SKM-1 (cell line): ENCODE results near the gene IRAG1.
"Not testable (repeated sequence)": the region's sequence is repeated elsewhere in the genome, so short reads cannot be mapped to it uniquely, and the experiment has no call there.

ENCODE experiments used
- DNase-seq: peaks from one replicate; lab custom pipeline; 2025; ENCODE audit not compliant: unreplicated experiment; lab: John Stamatoyannopoulos, UW

IRAG1 gene

DNA sequence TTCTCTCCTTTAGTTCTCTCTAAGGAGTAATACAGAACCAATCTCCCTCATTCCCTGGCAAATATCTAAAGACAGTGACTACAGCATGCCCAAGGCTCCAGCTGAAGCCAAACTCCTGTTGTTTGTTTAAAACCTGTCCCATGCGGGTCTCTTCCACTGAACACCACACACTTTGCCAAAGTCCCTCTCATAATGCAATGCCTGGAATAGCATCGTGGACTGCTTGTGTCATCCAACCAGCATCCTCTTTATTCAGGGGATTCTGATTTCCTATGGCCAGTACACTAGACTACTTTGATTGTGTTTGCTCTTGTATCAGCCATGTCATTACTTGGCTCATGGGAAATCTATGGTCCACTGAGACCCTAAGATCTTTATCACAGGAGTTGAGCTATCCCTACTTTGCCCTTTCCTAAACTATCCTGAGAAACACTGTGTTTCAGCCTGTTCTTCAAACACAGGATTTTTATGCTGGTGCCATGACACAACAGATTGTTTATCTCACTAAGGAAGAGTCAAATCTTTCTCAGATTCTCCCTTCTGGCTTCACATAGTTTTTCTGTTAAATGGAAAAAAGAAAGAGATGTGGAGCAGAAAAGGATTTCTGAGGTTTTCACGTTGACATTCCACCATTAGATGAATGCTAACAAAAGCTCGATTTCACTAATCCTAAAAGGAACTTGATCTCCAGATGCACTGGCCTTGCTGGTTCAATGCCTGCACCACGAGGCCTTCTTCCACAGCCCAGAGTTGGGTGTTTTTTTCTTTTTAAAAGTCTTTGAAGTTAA lies 15.9 kb upstream of the IRAG1 start:
- no peak for DNase-seq

DNA sequence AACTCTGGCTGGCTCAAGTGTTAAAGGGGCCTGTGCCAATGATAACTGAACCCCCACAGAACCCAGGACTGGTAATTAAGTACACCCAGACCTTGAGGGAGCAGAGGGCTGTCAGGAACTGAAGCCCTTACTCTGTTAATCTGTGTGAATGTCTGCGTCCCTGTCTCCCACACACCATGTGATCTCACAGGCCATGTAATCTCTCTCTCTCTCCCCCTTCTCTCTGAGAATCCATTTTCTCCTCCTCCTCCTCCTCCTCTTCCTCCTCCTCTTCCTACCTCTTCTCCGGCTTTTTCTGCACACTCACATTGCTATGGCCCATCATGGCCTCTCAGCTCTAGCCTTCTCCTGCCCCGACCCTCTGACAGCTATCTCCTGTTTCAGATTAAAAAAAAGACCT lies 14.6 kb upstream of the IRAG1 start:
- DNase-seq = no peak

DNA sequence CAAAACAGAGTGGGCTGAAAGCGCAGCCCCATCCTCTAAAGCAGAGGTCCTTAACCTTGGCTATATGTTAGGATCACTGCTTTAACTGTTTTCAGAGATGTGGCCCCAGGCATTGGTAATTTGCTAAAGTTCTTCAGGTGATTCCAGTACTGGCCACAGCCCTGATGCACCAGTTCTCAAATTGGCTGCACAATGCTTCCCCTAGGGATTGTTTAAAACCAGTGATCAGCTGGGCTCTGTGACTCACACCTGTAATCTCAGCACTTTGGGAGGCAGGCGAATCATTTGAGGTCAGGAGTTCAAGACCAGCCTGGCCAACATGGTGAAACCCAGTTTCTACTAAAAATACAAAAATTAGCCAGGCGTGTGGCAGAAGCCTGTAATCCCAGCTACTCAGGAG lies 8.4 kb upstream of the IRAG1 start:
- no peak for DNase-seq

DNA sequence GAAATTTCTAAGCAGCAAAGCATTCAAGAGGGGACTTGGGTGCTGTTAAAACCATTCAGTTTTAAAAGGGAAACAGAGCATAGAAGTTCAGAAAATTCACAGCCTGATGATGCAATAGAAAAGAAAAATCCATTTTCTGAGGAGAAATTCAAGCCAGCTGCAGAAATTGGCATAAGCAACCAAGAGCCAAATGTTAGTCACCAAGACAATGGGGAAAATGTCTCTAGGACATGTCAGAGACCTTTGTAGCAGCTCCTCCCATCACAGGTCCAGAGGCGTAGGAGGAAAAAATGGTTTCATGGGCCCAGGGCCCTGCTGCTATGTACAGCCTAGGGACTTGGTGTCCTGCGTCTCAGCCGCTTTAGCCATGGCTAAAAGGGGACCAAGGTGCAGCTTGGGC lies 5.5 kb upstream of the IRAG1 start:
- DNase-seq = no peak

DNA sequence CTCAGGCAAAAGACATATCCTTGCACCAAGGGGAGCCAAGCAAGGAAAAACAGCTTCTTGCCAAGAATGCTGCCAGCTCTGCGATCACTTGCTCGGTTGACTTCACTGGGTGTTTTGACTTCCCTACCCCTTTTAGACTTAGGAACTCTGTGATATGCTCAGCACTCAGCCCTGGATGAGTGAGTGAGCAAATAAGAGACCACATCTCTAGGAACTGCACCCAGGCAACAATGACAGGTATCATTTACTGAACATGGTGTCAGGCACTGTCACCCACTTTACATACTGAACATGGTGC lies 3.7 kb upstream of the IRAG1 start:
- no peak for DNase-seq

DNA sequence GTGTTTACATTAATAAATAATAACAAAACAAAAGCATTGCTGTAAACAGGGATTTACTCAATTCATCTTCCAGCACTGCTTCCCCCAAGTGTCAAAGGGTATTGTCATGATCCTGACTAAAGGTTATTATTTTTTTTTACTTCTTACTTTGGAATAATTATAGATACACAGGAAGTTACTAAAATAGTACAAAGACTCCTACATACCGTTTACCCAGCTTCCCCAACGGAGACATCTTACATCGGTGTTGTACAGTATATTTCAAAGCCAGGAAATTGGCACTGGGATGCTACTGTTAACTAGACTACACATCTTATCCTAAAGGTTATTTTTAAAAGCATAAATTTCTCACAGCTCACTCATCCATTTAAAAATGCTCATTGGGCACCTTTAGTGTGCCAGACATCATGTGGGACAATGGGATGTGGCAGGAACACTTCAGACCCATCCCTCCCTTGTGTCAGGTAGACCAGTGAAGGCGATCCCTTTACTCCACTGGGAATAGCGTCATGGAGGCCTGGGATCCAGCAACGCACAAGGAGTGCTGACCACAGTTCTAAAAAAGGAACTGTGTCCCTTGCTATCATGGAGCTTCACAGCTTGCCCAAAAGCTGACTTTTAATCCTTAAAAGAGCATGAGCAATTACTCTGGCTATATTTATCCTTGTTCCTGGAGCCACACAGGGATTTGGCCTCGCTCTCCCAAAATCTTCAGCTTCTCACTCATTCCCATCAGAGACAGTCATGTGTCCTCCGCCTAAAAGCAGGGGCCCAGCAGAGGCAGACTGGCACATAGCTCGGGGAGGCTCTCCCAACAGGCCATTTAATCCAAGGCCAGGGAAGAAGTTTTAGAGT lies 3.1 kb upstream of the IRAG1 start:
- no peak for DNase-seq

DNA sequence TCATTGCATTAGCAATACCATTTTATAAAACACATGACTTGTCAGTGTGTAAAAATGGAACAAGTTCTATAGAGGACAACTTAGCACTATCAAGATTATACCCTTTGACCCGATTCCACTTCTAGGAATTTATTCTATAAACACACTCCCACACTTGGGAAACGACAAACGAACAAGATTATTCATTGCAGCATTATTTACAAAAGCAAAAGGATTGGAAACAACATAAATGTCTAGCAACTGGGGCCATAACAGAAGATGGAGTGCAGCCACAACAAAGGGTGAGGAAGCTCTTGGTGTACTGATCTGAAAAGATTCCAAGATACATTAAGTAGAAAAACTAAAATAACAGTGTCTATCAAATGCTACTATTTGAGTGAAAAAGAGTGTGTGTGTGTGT lies 2.3 kb upstream of the IRAG1 start:
- DNase-seq = no peak

DNA sequence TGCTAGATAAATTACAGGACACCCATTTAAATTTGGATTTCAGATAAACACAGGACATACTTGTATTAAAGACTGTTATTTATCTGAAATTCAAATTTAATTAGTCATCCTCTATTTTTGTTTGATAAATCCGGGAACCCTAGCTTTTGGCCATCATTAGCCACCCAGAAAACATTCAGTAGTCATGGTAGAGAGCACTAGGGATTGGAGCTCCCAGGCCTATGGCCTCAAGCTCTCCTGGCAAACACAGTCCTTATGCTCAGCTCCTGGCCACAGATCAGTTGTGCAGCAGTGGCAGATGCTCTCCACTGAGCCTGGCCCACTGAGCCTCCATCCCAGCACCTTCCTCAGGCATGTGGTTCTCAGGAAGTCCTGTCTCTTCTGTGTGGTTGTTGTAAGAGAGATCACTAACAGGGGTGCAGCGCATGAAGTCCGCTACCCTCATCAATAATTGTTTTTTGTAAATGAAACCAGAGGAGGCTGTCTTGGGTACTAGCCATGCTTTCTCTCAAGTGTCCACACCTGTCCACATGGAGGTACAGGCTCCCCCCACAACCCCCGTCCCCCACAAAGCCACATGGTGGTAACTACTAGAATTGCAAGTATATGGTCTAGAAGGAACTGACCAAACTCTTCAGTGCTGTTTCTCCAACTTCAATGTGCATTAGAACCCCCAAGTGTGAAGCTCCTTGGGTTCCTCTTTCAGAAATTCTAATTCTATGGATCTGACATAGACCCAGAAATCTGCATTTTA lies 1.1 kb upstream of the IRAG1 start:
- no peak for DNase-seq

DNA sequence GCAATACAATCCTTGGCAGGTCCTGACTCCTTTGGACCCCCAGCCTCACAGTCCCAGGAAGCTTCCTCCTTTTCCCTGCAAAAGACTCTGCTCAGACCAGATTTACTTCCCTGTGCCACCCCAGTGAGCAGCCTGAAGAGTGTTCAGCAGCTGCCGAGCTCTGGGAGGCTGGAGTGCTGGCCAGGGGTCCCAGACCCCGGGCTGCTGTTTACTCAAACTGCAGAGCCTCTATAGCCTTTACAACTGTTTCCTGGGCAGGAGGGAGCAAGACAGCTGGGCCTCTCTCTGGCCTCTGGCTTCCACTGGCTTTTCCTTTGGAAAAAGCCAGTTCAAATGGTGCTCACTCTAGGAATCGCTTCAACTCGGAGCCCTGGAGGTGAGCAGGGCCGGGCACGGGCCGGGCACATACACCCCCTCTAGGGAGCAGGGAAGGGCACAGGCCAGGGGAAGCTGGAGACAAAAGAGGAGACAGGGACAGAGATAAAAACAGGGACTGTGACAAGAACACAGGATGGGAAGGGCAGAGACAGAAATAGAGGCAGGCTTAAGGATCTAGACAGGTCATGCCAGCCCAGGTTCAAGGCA lies 932 bp downstream of the IRAG1 start:
- DNase-seq = no peak

DNA sequence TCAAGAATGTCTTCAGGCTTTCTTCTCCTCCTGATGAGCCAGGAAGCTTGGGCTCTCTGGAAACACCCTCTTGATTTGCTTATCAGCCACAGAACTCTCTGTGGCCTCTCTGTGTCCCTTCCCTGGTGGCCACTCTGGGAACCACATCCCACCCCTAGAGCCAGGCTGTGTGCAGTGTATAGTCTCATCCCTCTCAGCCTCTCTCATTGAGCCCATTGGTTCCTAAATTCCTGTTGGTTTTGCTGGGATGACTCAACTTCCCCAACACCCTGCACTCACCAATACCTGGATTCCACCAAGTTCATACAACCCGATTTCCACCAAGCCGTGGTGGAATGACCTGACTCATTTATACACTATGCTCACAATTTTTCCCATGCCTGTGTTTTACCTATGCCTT lies 5.2 kb downstream of the IRAG1 start:
- no peak for DNase-seq

DNA sequence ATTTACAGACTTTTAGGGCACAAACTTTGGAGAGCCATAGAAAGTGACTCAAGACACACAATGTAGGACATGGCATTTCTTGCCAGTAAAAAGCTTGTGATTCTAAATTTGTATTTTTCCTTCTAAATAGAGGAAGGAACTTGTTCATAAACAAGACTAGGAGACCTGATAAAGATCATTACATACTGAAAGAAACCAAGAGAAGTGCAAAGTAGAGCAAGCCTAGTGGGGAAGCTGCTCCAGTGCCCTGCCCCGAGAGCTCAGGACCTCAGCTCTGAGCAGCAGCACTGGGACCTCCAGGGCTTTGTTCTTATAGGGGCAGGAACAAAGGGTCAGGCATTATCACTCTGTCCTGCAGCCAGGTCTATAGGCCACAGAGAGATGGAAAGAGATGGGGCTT lies 7.2 kb downstream of the IRAG1 start:
- no peak for DNase-seq

DNA sequence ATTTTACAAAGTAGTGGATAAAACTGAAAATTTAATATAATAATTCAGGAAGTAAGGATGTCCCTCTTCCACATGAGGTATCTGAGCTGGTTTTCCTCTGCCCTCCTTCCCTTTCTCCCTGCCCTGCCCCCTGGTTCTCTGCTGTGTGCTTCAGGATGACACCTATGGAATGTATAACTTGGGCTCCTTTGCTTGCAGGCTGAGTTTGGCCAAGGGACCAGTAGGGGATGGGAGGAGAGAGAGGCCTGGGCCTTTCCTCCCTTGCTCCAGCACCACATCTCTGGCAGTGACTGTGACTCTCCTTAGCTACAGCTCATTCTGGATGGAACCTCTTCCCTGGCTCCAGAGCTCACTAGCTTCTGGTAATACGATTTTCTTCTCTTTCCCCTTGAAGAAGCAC lies 10.1 kb downstream of the IRAG1 start:
- DNase-seq = no peak

DNA sequence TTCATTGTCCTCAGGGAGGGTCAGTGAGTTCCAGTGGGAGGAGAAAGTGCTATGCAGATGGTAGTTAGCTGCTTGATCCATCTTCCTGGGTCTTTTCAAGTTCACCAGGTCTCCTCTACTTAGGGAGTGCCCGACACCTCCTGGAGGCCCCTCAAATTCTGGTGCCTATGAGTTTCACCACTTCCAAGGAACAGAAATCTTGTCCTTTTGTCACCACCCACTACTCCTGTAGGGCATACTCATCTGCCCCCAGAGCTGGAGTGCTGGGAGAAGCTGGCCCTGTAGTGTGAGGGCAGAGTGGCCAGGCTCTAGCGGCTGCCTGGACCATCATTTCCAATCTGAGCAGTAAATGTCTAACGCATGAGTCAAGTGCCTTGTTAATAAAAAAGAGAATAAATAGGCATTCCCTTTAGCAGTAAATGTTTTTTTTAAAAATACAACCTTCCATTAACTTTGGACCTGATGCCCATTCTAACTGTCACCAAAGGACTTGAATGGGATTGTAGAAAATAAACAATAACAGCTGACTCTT lies 12.5 kb downstream of the IRAG1 start:
- DNase-seq = no peak

DNA sequence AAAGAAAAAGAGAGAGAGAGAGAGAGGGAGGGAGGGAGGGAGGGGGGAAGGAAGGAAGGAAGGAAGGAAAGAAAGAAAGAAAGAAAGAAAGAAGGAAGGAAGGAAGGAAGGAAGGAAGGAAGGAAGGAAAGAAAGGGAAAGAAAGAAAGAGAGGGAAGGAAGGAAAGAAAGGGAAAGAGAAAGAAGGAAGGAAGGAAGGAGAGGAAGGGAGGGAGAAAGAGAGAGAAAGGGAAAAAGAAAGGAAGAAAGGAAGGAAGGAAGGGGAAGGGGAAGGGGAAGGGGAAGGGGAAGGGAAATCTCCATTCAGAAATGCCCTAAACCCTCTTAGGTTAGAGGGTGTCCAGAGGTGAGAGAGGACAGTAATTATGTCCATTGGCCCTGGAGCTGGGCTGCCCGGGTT lies 13.3 kb downstream of the IRAG1 start:
- not testable (repeated sequence) for DNase-seq

DNA sequence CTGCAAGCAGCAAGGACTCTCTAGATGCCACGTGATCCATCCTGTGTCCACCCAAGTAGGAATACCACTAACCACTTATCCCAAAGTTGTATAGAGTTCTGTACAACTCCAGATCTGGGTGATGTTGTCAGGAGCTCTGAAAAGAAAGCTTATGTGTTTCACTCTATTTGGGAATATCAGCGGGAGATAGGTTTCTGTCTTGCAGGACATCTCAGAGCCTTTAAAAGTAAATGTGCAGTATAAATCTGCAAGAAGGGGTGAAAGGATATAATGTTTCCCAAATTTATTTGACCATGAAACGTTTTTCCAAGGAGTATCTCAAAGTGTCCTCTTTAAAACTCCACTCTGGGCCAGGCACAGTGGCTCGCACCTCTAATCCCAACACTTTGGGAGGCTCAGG lies 13.9 kb downstream of the IRAG1 start:
- no peak for DNase-seq

DNA sequence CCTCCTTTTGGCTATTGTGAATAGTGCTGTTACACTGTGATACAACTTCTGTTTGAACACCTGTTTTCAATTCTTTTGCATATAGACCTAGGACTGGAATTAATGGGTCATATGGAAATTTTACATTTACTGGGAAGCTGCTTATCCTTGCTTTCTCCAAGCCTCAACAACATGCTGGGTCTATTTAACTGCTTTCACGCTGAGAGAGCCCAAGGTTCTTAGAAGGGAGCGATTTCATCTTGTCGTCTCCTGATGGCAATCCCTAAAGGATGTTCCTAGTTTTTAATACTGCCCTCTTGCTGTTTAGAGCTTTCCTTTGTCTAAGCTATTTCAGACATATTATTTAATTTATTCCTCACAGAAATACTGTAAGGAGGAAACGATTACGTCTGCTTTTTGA lies 15.5 kb downstream of the IRAG1 start:
- DNase-seq = no peak

DNA sequence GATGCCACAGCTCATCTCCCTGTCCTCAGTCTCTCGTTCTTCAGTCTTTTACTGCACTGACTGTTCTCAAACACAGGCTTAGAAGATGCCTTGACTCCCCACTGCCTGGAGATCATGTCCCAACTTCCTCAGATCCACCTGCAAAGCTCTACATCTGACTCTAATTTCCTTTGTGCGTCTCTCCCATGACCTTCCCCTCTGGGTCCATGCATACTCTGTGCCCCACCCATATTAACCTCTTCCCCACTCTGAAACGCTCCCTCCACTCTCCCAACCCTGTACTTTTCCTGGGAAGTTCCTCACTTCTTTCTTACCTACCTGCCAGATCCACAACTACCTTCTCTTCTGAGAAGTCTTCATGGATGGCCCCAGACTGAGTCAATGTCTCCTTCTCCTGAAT lies 16.6 kb downstream of the IRAG1 start:
- DNase-seq = no peak

DNA sequence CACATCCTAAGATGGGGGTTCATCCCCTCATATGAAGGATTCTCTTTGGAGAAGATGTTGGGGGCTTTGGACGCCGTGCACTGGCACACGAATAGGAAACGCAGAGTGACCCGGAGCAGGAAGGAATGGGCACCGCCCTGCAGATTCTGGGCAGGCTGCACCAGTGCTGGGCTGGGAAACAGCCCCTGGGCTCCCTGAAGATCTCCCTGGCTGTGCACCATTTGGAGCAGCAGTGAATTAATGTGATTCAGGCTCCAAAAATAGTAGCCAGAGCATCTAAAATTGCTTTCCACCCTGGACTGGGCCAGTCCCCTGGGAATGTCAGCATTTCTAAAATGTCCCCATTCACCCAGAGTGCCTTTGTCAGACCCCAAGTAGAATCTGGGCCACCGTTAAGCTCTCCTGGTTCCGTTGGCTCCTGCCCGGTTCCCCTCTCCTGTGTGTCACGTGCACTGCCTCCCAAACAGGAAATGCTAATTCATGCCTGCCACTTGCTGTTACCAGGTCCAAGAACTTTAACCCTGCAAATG lies 18.6 kb downstream of the IRAG1 start:
- no peak for DNase-seq

DNA sequence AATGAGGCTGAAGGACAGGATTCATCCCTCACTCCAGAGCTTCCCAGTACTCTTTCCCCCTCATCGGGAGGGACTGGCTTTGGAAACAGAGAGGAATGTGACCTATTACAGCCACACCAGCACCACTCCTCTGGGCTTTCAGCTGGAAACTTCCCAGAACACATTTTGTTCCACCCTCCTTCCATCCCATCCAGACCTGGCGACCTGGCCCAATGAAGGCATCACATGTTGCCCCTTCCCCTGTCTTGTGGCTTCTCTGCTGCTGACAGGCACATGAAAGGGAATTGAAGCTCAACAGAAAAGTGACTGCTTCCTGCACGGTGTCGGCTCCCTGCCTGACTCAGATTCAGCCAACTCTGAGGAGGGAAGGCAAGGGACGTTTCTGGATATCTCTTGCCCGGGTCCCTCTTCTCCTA lies 19.1 kb downstream of the IRAG1 start:
- DNase-seq = no peak

DNA sequence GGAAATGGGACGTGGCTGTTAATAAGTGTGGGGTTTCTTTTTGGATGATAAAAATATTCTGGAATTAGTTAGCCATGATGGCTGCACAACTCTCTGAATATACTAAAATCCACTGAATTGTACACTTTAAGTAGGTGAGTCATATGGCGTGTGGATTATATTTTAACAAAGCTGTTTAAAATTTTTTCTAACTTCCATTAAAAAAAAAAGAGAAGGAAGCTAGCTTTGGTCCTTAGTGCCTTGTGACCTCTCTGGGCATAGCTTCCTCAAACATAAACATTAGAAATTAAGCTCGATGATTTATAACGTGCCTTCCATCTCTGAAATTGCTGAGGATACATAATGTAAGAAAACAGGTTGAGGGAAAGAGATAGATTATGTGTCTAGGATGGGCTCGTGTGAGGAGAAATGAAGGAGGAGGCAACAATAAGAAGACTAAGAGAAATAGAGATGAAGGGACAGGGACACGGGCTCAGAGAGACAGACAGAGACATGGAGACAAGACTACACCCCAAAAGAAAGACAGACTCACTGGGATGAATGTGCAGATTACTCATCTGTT lies 20.0 kb downstream of the IRAG1 start:
- no peak for DNase-seq

DNA sequence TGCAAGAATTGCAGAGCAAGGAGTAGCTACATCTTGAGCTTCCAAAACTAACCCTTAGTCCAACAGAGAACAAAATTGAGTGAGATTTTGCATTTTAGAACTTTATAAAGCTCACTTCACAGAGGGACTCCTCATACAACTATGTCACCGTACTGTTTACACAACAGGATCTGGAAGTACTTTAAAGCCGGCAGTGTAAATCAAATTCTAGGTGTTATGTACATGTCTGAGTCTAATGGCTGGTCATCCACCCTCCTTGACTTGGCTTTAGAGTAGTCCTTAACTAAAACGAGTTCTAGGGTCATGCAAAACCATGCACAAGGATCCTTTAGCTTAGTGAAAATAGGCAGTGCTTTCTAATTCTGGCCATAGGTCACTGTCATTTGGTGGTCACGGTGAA lies 23.5 kb downstream of the IRAG1 start:
- DNase-seq = no peak
